ENCODE results near the gene CCSER1.
"Not testable (repeated sequence)": the region's sequence is repeated elsewhere in the genome, so short reads cannot be mapped to it uniquely, and the experiment has no call there.

The CCSER1 gene

DNA sequence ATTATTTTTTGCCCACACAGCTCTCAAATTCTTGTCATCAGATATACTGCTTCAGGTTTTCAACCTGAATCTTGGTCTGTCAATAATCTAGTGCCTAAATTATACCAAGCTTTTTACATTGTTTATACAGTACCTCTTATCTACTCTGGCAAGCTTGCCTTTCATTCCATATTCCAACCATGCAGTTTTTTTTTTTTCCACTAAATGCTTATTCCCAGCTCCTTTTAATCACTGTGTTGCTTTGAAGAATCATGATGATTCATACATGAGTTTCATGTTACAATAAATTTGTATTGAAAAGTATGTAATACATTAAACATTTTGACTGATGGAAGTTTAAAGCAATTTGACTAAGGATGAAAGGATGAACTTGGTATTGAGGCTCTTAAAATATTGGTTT, 949.0 kb downstream of the CCSER1 start:
- Histone ChIP-seq H3K27me3 (ENCODE audit: insufficient read depth, low read depth, severe bottlenecking) (no peaks in the 10 kb centered on the region), H3K36me3 (no peaks in the 10 kb centered on the region), H3K4me3 (ENCODE audit: low read depth, low read length) (no peak overlapping the region), H3K9me3 (ENCODE audit: severe bottlenecking) (peaks cover 6% of the 10 kb centered on the region), H3K27ac (no peak overlapping the region)
- TF ChIP-seq, protein P1, sequence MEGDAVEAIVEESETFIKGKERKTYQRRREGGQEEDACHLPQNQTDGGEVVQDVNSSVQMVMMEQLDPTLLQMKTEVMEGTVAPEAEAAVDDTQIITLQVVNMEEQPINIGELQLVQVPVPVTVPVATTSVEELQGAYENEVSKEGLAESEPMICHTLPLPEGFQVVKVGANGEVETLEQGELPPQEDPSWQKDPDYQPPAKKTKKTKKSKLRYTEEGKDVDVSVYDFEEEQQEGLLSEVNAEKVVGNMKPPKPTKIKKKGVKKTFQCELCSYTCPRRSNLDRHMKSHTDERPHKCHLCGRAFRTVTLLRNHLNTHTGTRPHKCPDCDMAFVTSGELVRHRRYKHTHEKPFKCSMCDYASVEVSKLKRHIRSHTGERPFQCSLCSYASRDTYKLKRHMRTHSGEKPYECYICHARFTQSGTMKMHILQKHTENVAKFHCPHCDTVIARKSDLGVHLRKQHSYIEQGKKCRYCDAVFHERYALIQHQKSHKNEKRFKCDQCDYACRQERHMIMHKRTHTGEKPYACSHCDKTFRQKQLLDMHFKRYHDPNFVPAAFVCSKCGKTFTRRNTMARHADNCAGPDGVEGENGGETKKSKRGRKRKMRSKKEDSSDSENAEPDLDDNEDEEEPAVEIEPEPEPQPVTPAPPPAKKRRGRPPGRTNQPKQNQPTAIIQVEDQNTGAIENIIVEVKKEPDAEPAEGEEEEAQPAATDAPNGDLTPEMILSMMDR (IDR thresholded peaks at IDR 0.05; ENCODE audit: low read depth, low read length), result no peak
- DNase-seq, result no peak

DNA sequence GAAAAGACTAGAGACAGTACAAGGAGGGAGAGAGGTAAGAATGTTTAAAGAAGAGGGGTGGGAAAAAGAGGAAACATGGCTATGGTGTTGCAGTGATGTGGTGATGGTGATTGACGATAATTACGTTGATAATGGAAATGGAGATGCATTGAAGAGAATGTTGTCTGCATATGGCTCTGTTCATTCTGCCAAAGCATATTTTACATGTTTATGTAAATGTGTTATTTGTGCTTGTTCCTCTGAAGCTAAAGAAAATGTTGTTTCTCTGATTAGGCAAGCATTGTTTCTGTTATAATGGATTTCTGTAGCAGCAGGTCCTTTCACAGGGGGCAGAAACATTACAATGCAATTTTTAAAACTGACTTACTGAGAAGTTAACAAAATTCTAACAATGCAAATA, 958.8 kb downstream of the CCSER1 start:
- TF ChIP-seq, protein P1 (IDR thresholded peaks at IDR 0.05; ENCODE audit: low read depth, low read length), result no peak
- Histone ChIP-seq H3K27ac (no peak overlapping the region), H3K9me3 (ENCODE audit: severe bottlenecking) (no peaks in the 10 kb centered on the region), H3K36me3 (no peaks in the 10 kb centered on the region), H3K27me3 (ENCODE audit: insufficient read depth, low read depth, severe bottlenecking) (no peaks in the 10 kb centered on the region), H3K4me3 (ENCODE audit: low read depth, low read length) (no peak overlapping the region)
- DNase-seq, result no peak

DNA sequence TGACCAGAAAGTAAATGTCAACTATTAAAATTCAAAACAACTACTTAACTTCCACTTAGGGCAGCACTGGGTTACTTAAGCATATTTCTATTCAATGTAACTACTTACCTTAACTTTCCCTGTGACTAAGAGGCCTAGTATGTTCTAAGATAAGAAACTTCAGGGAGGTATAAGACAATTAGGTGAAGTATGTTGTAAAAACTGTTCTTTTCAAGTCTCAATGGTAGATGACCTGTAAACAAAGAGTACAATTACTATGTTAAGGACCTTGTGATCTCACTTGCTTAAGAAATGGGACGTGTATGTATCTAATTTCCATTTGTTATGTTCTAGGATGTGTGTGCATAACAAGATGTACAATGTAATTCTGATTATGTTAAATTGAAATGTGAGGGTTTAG, 960.5 kb downstream of the CCSER1 start:
- H3K27ac ChIP-seq, result no peak overlapping the region
- no peaks in the 10 kb centered on the region for H3K36me3 ChIP-seq
- no peak overlapping the region for H3K4me3 ChIP-seq (ENCODE audit: low read depth, low read length)
- H3K9me3 ChIP-seq (ENCODE audit: severe bottlenecking), result no peaks in the 10 kb centered on the region
- no peaks in the 10 kb centered on the region for H3K27me3 ChIP-seq (ENCODE audit: insufficient read depth, low read depth, severe bottlenecking)
- TF ChIP-seq, protein P1 (IDR thresholded peaks at IDR 0.05; ENCODE audit: low read depth, low read length), result no peak
- DNase-seq, result no peak

DNA sequence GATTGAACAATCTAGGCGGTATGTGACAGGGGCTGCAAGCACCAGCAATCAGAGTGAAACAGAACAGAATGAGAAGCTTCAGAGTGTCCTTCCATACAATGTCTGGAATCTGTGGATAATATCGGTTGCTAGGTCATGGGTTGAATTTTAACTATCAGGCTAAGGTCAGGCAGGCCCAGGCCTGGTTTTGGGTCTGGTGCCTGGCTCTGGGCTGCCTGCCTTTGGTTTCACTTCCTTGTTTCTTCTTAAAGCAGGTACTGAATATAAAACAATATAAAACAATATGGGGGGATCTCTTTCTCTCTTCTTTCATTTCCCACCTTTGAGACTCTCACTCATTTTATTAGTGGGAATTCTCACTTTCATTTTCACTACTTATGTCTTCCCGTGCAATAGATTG, 962.0 kb downstream of the CCSER1 start:
- Histone ChIP-seq H3K4me3 (ENCODE audit: low read depth, low read length) (no peak overlapping the region), H3K27ac (no peak overlapping the region), H3K36me3 (no peaks in the 10 kb centered on the region)

DNA sequence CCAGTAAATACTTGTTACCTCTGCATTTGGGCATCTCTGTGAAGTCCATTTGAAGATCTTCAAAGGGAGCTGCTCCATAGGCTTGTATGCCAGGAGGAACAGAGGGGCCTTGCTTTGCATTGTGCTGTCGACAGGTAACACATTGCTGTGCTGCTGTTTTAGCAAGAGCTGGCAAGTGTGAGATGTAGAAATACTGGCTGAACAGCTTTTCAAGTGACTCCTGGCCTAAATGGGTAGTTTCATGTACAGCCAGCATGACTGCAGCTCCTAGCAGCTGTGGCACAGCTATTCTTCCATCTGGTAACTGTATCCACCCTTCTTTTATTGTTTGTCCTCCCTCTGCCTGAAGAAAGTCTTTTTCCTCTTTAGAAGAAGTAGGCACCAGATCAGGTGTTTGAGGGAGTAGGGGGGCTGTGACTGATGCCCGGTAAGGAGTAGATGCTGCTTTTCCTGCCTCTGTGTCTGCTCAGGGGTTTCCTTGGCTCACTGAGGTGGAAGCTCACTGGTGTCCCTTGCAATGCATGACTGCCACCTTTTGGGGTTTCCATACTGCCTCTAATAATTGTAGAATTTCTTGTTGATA, 965.3 kb downstream of the CCSER1 start:
- peaks cover 4% of the 10 kb centered on the region for H3K9me3 ChIP-seq (ENCODE audit: severe bottlenecking)
- no peak overlapping the region for H3K4me3 ChIP-seq (ENCODE audit: low read depth, low read length)
- no peak for DNase-seq
- H3K27ac ChIP-seq, result no peak overlapping the region
- TF ChIP-seq, protein P1 (IDR thresholded peaks at IDR 0.05; ENCODE audit: low read depth, low read length), result no peak
- H3K36me3 ChIP-seq, result no peaks in the 10 kb centered on the region
- no peaks in the 10 kb centered on the region for H3K27me3 ChIP-seq (ENCODE audit: insufficient read depth, low read depth, severe bottlenecking)

More for the DNA sequence above, 962.0 kb downstream of the CCSER1 start:
- no peak for DNase-seq
- TF ChIP-seq, protein P1 (IDR thresholded peaks at IDR 0.05; ENCODE audit: low read depth, low read length), result no peak
- Histone ChIP-seq H3K9me3 (ENCODE audit: severe bottlenecking) (no peaks in the 10 kb centered on the region), H3K27me3 (ENCODE audit: insufficient read depth, low read depth, severe bottlenecking) (no peaks in the 10 kb centered on the region)

DNA sequence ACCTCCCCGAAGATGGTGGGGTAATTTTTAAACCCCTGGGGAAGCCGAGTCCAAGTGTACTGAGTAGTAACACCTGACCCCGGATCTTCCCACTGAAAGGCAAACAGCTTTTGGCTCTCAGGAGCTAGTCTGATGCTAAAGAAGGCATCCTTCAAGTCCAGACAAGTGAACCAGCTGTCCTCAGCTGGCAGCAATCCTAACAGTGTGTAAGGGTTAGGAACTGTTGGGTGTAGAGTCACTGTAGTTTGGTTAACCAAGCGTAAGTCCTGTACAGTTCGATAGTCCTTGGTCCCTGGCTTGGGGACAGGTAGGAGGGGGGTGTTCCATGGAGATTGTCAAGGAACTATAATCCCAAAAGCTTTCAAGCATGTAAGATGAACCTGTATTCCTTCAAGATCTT, 967.0 kb downstream of the CCSER1 start:
- not testable (repeated sequence) for H3K36me3 ChIP-seq; H3K4me3 ChIP-seq (ENCODE audit: low read depth, low read length); DNase-seq; H3K9me3 ChIP-seq (ENCODE audit: severe bottlenecking); H3K27me3 ChIP-seq (ENCODE audit: insufficient read depth, low read depth, severe bottlenecking); H3K27ac ChIP-seq

All from WERI-Rb-1 (cell line).